OCI-LY3 (cell line): ENCODE measurements around the gene LHFPL2.

Experiments used
- H2AFZ ChIP-seq: fragments of 200-600, 300-600 bp; shearing (Covaris generic); 2 replicates; pipeline ENCODE4 v1.6.0; 2014; ENCODE audit warnings: antibody characterized with exemption, low read depth, low read length
- H3K27ac ChIP-seq: fragments of 200-600, 300-600 bp; sonication (generic); 2 replicates; pipeline ENCODE4 v1.5.1; 2014; ENCODE audit warnings: mild to moderate bottlenecking, low read length, moderate library complexity, mixed read lengths
- H3K27me3 ChIP-seq: fragments of 200-600, 300-600 bp; sonication (generic); 2 replicates; pipeline ENCODE4 v1.6.1; 2014; ENCODE audit warnings: low read depth, low read length, mixed read lengths
- H3K36me3 ChIP-seq: fragments of 200-600, 300-600 bp; sonication (generic); replicated peaks from 2 replicates; pipeline ENCODE3; 2014; ENCODE audit warnings: low read depth, low read length, mixed read lengths
- H3K4me1 ChIP-seq: fragments of 300-600, 200-600 bp; sonication (generic); 2 replicates; pipeline ENCODE4 v1.6.1; 2014; ENCODE audit warnings: low read length, mixed read lengths
- H3K4me2 ChIP-seq: fragments of 200-600, 300-600 bp; sonication (generic); 2 replicates; pipeline ENCODE4 v1.6.1; 2014; ENCODE audit warnings: low read length, mixed read lengths
- H3K4me3 ChIP-seq: fragments of 300-600, 200-600 bp; sonication (generic); 2 replicates; pipeline ENCODE4 v1.5.1; 2014; ENCODE audit warnings: antibody characterized with exemption, mild to moderate bottlenecking, low read length, moderate library complexity
- H3K79me2 ChIP-seq: fragments of 300-600, 200-600 bp; shearing (Covaris generic); 2 replicates; pipeline ENCODE4 v1.6.1; 2014; ENCODE audit warnings: mild to moderate bottlenecking, low read length, mixed read lengths
- H3K9ac ChIP-seq: fragments of 300-600, 200-600 bp; shearing (Covaris generic); 2 replicates; pipeline ENCODE4 v1.6.0; 2014; ENCODE audit warnings: mild to moderate bottlenecking, low read length, moderate library complexity
- H3K9me3 ChIP-seq: fragments of 200-600, 300-600 bp; shearing (Covaris generic); 2 replicates; pipeline ENCODE4 v1.6.1; 2014; ENCODE audit warnings: low read length, mixed read lengths; ENCODE audit not compliant: insufficient read depth
- H4K20me1 ChIP-seq: fragments of 200-600, 300-600 bp; sonication (generic); 2 replicates; pipeline ENCODE4 v1.6.1; 2016; ENCODE audit warnings: low read length, mixed read lengths; ENCODE audit not compliant: insufficient read depth
- EZH2phosphoT487 ChIP-seq: fragments of 200-600 bp; shearing (Covaris generic); IDR thresholded peaks from 2 replicates; pipeline ENCODE4 v1.6.1; 2018; ENCODE audit warnings: antibody characterized with exemption, mixed run types, low read depth
- TF ChIP-seq, protein P1 (sequence below): fragments of 200-600, 300-600 bp; sonication (generic); IDR thresholded peaks from 2 replicates; pipeline ENCODE4 v1.5.1; 2014; ENCODE audit warnings: antibody characterized with exemption, low read length, low read depth

Gene LHFPL2

GRCh38 chr5:78496373-78496772 is 152.2 kb downstream of the LHFPL2 start:
- no peak overlapping the region for H2AFZ ChIP-seq
- no peaks in the 10 kb centered on the region for H3K36me3 ChIP-seq
- no peak overlapping the region for H3K4me3 ChIP-seq
- no peaks in the 10 kb centered on the region for H3K79me2 ChIP-seq
- no peak for TF ChIP-seq EZH2phosphoT487
- TF ChIP-seq, protein P1, sequence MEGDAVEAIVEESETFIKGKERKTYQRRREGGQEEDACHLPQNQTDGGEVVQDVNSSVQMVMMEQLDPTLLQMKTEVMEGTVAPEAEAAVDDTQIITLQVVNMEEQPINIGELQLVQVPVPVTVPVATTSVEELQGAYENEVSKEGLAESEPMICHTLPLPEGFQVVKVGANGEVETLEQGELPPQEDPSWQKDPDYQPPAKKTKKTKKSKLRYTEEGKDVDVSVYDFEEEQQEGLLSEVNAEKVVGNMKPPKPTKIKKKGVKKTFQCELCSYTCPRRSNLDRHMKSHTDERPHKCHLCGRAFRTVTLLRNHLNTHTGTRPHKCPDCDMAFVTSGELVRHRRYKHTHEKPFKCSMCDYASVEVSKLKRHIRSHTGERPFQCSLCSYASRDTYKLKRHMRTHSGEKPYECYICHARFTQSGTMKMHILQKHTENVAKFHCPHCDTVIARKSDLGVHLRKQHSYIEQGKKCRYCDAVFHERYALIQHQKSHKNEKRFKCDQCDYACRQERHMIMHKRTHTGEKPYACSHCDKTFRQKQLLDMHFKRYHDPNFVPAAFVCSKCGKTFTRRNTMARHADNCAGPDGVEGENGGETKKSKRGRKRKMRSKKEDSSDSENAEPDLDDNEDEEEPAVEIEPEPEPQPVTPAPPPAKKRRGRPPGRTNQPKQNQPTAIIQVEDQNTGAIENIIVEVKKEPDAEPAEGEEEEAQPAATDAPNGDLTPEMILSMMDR: no peak
- H3K27ac ChIP-seq: no peak overlapping the region
- no peak overlapping the region for H3K9ac ChIP-seq
- no peaks in the 10 kb centered on the region for H3K4me1 ChIP-seq
- no peak overlapping the region for H3K4me2 ChIP-seq
- no peaks in the 10 kb centered on the region for H3K27me3 ChIP-seq
- no peaks in the 10 kb centered on the region for H4K20me1 ChIP-seq
- no peaks in the 10 kb centered on the region for H3K9me3 ChIP-seq

DNA sequence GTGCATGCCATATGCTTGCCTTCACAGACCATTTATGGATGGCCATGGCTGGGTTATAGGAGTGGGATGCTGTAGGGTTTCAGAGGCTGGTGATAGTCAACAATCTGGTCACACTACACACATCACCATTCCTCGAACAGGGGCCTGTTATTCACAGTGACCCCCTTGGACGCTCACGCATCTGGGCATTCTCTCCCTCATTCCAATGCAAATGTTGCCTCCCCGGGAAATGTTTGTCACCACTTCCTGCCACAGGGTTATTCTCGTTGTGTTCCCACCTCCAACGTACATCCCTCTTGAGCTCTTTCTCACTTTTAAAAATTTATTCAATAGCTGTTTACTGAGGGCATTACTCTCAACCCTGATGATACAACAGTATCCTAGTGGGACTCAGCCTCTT is 152.8 kb downstream of the LHFPL2 start:
- Histone ChIP-seq H3K79me2 (no peaks in the 10 kb centered on the region), H4K20me1 (no peaks in the 10 kb centered on the region), H3K9ac (no peak overlapping the region), H2AFZ (no peak overlapping the region), H3K36me3 (no peaks in the 10 kb centered on the region), H3K9me3 (no peaks in the 10 kb centered on the region), H3K27ac (no peak overlapping the region), H3K27me3 (no peaks in the 10 kb centered on the region), H3K4me2 (no peak overlapping the region), H3K4me3 (no peak overlapping the region), H3K4me1 (no peaks in the 10 kb centered on the region)
- no peak for TF ChIP-seq EZH2phosphoT487
- TF ChIP-seq, protein P1: no peak

DNA sequence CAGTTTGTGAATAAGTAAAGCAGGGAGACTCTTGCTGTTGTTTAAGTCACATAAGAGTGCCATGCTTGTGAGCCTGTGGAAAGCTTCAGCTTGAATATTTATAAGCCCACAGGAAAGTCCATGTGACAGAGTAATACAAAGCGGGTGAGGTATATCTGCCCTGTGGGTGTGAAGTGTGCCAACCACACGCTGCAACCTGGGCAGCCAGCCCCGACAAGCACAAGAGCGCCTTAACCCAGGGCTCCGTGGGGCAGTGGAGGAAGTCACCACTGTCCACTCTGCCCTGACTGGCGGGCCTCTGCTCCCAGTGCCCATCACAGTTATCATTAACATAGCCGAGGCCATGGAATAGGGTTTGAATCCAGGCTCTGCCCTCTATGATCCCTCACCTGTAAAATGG is 155.9 kb downstream of the LHFPL2 start:
- Histone ChIP-seq H3K9ac (no peak overlapping the region), H3K79me2 (no peaks in the 10 kb centered on the region), H3K4me1 (no peaks in the 10 kb centered on the region), H3K27ac (no peak overlapping the region), H3K36me3 (no peaks in the 10 kb centered on the region), H4K20me1 (no peaks in the 10 kb centered on the region), H2AFZ (no peak overlapping the region), H3K9me3 (no peaks in the 10 kb centered on the region), H3K27me3 (no peaks in the 10 kb centered on the region), H3K4me3 (no peak overlapping the region), H3K4me2 (no peak overlapping the region)
- TF ChIP-seq, protein P1: no peak
- no peak for TF ChIP-seq EZH2phosphoT487

- no peak overlapping the region for H3K27ac ChIP-seq
- no peak overlapping the region for H3K9ac ChIP-seq
- H3K27me3 ChIP-seq: no peaks in the 10 kb centered on the region
- no peaks in the 10 kb centered on the region for H3K79me2 ChIP-seq
- no peaks in the 10 kb centered on the region for H3K4me1 ChIP-seq
- H3K36me3 ChIP-seq: no peaks in the 10 kb centered on the region
- no peak overlapping the region for H2AFZ ChIP-seq
- no peak overlapping the region for H3K4me2 ChIP-seq
- no peak overlapping the region for H3K4me3 ChIP-seq
- no peaks in the 10 kb centered on the region for H3K9me3 ChIP-seq
- no peaks in the 10 kb centered on the region for H4K20me1 ChIP-seq
- TF ChIP-seq EZH2phosphoT487: no peak
- TF ChIP-seq, protein P1: peak; percentile 16; the same call in 1 of the 2 replicates
Observed at GRCh38 chr5:78492224-78492623, 156.3 kb downstream of the LHFPL2 start.
